HG02678 (cell line): ENCODE measurements around the gene NMNAT2.
"Not testable (repeated sequence)": the region's sequence is repeated elsewhere in the genome, so short reads cannot be mapped to it uniquely, and the experiment has no call there.

Experiments used
- ATAC-seq: cut with Tn5 transposase; IDR thresholded peaks from one replicate; pipeline ENCODE4 v1.9.1; 2021; ENCODE audit warnings: mild to moderate bottlenecking, moderate library complexity; ENCODE audit not compliant: unreplicated experiment

The NMNAT2 gene

DNA sequence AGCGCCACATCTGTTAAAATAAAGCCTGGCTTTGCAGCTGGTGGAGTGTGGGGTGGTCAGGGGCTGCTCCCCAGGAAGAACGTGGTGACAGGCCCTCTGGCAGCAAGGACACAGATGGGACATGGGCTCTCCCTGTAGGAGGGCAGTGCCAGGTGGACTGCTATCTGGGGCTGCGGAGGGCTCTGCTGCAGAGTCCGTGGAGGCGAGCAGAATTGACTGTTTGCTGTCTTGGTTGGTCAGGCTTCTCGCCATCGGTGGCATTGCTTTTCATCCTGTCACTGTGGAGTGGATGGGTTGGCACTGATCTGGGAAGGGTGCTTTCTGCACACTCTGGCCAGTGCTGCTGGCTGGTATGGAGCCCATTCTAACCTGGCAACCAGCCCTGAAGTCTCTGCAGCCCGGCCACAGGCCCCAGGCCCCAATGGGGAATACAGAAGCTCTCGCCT is 129.1 kb downstream of the NMNAT2 start:
- ATAC-seq: no peak

DNA sequence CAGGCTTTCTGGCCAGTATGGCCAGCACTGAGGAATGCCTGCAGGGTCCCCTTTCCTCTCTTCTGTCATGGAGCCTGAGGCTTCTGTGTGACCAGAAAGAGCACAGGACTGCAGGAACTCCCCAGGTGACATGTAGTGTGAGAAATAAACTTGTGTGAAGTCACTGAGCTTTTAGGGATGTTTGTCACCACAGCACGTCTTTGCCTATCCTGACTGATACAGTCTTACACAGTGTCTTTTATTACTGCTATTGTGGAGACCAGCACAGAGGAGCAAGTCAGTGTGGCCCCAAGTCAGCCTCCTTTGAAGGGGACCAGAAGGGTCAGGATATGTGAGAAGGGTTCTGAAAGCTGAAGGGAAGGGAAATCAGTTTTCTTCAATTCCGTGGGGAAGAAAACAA is 129.6 kb downstream of the NMNAT2 start:
- no peak for ATAC-seq

DNA sequence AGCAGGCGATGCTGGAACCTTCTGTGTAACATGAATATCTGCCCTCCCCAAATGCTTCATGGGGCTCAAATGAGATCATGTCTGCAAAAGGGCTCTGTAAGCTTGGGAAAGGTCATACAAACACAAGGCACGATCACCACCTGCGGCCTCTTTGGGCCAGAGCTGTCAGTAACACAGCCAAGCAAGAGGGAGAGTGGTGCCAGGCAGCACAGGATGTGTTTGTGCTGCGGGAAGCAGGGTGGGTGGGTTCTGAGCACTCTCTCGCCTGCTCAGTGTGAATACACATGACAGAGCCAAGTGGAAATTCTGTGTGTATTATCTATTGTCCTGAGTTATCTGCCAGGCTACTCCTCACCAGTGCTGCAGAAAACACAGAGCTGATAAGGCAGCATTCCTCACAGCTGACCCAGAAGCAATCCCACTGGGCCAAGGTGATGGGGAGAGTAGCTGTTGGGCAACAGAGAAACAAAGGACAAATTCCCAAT is 130.9 kb downstream of the NMNAT2 start:
- ATAC-seq: no peak

DNA sequence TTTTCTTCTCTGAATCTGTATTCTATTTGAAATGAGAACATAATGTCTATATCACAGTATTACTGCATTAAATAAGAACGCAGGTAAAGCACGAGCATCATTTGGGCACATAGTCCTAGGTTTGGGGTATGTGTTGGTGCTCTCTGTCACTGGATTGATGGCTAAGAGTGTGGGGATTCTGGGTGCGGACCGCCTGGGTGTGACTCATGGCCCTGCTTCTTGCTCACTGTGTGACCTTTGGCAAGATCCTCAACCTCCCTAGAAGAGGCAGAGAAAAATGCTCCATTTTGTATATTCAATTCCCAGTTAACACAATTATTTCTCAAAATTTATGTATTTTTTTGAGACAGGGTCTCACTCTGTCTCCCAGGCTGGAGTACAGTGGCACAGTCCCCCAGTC is 132.4 kb downstream of the NMNAT2 start:
- no peak for ATAC-seq

DNA sequence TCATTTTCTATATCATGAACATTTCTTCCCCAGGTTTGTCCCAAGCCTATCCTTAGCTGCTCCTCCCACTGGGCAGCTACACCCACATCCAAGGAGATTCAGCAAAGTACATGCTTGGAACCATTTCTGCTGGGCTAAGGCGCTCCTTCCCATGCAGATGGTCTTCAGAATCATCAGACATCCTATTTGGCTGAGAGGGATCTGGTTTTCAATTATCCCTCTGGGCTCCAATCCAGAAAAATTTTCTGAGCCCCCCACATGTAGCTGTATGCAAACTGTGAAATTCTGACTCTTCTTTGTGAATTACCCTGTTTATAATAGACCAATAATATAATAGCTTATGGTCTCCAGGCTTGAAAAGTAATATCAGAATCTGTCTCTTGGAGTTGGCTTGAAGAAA is 132.9 kb downstream of the NMNAT2 start:
- no peak for ATAC-seq

DNA sequence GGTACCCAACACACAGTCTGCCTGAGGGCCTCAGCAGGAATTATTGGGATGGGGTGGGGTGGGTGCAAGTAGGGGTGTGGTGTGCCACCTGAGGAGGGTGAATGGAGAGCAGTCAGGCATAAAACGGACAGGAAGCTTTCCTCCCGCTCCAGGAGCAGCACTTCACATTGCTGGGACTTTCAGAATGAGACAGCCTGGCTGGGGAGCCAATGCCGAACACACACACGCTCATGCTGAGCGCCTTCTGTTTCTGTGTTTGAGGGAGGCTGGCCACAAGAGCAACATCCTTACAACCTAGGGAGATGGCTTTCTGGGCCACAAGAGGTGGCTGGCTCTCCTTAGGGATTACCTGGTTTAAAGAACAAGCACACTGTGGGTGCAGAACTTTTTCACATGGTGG is 134.1 kb downstream of the NMNAT2 start:
- ATAC-seq: no peak

DNA sequence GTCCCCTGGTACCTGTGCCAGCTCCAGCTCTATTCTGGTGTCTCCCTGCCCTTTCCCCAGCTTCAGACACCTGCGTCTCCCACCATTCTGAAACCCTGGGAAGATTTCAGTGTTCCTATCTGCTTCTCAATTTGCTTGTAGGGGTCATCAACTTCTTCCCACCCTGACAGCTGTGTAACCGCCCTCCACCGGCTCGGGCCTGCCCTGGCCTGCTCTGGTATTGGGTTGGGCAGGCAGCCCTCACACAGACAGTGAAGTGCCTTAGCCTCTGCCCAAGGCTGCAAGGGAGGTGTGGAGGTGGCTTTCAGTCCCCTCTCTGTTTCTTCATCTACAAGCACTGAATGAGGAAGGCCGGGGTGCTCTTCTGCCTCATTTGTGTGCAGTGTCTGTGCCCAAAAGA is 134.9 kb downstream of the NMNAT2 start:
- no peak for ATAC-seq

DNA sequence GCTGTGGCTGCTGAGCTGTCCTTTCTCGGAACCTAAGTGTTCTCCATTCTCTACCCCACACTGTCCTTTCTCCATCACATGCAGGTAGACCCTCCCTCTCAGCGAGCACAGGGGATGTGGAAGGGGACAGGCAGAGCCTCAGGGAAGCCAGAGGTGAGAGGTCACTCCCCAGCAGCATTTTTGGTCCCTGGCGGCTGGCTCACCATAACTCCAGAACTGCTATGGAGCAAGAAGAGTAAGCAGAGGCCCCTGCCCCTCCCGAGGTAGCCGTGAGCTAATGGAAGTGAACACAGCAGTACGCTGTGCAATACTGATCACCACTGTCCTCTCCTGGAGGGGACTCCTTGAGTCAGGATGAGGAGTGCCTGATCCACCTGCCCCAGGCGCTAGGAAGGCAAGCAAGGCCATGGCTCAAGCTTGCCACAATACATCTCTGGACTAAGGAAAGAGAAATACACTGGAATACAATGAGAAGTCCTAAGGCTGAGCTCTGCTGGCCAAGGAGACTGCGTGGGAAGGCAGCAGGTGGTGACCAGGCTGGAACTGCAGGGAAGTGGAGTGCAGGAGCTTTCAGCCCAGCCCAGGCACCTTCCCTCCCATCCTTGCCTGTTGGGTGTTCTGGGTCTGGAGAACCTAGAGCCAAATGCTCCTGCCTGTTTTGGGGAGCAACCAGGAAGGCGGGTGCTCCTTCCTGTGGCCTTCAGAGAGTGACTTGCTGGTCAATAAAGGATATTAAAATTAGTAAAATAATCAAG is 135.9 kb downstream of the NMNAT2 start:
- ATAC-seq: no peak

DNA sequence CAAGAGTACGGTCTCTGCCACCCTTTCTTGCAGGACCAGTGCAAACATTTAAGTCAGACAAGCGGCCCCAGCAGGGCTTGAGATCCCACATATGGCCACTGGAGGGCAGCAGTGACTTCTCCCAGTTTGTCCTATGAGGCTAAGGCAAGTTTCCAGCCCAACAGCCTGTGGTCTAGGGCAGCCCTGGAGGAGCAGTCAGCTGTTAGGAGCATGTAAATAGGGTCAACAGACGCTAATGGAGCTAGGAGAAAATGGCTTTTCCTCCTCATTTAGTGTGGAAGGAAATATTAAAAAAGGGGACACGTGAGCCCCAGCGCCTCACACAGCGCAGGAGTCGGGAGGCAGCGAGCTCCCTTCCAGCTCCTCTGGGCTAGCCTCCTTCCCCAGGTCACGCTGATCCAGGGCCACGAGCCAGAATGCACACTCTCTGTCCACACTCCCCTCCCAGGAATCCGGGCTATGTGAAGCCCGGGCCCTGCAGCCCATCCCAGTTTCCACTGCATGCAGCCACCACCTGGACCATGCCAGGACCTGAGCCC is 136.6 kb downstream of the NMNAT2 start:
- ATAC-seq: peak; percentile 63

DNA sequence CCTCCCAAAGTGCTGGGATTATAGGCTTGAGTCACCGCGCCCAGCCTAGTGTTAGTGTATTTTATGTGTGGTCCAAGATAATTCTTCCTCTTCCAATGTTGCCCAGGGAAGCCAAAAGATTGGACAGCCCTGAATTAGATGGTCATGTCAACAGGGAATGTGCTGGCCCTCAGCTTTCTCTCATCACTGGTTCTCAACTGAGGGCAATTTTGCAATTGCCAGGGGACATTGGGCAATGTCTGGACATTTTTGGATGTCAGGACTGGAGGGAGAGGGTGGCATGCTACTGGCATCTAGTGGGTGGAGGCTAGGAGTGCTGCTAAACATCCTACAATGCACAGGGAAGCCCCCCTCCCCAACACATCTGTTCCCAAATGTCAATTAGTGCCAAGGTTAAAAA is 137.1 kb downstream of the NMNAT2 start:
- no peak for ATAC-seq

DNA sequence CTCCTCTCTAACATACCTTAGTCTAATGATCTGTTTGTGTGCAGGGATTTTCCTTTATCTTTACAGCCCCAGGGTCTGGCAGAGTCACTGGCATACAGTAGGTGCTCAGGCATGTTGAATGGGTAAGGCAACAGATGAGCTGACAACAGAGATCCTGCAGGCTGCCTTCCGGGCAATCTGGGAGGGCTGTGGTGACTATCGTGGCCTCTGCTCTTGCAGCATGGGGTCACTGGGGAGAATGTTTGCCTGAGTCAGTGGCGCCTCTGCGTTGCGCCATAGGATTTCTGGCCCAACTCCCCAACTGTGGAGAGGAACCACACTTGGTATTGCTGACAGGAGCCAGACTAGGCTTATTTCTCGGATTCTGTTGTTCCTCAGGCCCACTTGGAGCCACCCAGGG is 138.3 kb downstream of the NMNAT2 start:
- ATAC-seq: no peak

DNA sequence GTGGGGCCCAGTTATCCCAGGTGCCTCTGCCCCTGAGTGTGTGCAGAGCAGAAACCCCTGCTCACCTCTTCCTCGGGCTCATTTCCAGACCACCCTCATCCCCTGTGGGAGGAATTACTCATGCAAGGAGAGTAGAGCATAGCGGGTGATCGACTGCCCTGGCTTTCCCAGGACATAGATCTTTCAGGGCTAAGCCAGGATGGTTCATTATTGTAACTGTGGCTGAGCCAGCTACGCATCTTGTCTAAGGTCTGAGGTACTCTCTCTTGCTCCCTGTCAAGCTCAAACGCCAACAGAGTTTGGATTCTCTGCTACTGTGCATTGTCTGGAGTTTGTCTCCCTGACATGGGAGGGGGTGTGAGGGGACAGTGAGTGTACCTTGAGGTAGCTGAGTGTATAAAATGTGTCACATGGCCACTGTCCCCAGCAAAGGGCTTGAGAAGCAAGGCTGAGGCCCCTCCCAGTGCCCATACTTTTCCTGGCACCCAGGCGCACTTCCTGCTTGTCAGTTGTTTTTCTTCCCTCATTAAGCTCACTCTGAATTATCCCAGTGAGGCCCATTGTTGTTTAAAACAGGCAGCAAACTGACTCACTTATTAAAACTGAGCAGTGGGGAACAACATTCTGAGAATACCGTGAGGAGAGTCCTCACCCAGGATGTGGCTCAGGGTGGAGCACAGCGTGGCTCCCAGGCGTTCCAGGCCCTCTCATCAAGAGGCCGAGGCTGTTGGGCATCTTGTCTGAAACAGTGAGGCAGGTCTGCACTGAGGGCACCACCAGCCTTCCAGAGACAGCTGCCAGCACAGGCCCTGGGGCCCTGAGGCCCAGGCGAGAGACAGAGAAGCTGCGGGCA is 139.2 kb downstream of the NMNAT2 start:
- ATAC-seq: no peak

DNA sequence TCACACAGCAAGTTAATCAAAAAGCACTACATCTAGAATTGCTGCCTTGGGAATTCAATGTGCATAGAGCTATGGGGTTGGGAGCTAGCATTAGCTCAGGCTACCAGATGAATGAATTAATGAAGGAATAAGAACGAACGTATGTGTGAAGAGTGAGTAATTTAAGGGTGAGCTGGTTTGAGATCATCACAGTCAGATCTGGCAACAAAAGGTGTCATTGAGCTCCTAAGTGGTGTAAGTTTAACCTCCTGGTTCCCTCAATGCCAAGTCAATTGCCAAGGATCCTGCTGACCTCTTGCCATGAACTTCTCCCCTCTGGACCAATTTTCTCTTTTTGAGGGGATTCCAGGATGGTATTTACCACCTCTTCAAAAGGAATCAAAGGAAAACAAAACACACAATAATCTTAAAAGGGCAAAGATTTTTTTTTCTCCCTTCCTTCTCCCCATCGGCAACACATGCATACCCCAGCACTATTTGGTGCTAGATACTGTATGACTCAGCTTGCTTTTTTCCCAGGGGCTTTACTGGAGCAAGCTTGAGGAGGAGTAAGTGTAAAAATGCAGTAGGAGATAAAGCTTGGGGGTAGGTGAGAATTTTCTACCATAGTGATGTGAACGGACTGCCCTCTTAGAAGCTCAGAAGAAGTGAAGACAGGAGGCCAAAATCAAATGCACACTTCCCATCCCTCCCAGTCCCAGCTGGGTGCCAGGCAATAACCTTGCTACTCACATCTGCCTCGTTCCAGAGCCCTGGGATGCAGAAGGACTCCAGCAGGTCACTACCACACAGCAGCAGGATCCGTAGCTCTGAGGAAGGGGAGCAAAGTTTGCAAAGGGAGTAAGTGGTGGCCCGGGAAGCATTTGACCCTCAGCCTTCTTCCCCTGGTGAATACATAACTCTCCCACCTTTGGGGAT is 140.1 kb downstream of the NMNAT2 start:
- no peak for ATAC-seq

DNA sequence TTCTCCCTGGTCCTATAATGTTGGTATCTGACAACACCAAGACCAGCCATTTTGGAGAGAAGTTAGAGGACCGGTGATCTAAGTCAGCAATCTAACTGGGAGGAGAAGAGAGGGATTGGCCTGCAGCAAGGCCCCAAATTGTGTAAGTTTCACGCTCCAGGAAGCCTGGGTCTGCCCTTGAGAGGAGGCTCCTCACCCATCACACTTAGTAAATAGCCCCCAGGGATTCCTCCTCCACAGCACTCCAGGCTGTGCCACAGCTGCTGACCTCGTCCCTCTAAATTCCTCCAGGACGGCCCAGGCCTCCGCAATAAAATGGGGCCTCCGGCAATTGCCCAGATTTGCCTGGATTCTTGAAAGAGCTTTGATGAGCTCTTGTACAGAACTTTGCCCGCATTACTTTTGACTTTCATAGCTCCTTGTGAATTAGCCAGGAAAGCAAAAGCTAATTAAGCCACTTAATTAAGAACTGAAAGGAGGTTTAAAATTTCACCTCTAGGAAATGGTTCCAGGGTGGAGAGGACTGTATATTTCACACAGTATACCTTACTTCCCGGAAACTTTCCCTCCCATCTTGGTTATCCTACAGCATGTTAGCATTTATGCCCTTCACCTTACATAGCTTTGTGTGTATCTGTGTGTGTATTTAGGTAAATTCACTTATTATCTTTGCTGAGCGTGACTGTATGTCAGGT is 141.6 kb downstream of the NMNAT2 start:
- ATAC-seq: no peak

DNA sequence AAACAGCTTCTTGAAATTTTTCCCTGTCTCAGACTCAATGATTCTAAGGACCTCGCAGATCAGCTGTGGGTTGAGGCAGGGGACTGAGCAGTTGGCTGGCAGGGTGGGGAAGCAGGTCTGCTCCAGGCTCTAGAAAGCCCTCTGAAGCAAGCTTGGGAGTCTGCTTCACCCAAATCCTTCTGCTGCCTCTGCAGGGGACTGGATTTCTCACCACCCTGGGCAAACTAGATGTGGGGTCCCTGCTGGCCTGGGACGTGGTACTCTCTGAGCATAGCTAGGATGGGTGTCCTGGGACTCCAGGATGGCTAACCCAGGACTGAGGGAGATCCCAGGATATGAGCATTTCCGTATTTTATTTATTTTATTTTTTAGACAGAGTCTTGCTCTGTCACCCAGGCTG is 142.9 kb downstream of the NMNAT2 start:
- ATAC-seq: no peak

DNA sequence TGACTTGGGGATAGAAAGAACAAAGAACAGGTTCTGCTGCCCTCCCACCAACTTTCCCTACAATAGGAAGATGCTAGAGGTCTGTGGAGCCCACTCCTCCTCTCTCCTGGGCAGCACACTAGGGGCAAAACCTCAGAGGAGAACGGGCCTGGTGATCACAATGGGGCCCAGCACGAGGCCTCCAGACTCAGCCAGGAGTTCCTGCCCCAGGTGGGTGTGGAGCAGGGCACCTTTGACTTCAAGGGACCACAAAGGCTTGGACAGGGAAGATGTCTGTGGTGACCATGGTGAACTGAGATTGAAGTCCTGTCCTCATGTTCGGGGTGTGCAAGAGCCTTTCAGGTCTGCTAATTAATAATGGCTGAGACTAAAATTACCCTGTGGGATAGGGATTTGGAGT is 143.3 kb downstream of the NMNAT2 start:
- ATAC-seq: no peak

DNA sequence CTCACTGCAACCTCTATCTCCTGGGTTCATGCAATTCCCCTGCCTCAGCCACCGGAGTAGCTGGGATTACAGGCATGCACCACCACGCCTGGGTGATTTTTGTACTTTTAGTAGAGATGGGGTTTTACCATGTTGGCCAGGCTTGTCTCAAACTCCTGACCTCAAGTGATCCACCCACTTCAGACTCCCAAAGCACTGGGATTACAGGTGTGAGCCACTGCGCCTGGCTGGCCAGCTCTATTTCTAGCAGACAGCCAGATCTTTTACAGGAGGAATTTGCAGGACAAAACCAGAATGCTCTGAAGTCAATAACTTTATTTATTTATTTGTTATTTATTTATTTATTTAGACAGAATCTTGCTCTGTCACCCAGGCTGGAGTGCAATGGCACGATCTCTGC is 144.2 kb downstream of the NMNAT2 start:
- ATAC-seq: not testable (repeated sequence)

DNA sequence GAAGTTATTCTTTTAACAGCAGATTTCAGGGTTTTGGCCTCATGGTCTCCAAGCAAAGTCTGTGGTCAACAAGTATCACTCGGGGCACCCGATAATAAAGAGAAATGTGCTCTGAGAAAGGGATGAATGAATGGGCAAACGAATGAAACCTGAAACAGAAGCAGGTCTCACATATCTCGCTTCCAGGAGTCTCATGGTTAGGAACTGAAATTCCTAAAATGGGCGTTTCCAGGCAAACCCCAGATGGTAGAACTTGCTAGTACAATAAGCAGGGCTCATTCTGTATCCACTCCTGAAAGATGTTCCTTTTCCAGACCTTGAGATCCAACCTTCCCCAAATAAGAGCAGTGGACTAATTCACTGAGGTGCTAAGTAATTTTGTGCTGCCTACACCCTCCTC is 144.9 kb downstream of the NMNAT2 start:
- ATAC-seq: no peak

DNA sequence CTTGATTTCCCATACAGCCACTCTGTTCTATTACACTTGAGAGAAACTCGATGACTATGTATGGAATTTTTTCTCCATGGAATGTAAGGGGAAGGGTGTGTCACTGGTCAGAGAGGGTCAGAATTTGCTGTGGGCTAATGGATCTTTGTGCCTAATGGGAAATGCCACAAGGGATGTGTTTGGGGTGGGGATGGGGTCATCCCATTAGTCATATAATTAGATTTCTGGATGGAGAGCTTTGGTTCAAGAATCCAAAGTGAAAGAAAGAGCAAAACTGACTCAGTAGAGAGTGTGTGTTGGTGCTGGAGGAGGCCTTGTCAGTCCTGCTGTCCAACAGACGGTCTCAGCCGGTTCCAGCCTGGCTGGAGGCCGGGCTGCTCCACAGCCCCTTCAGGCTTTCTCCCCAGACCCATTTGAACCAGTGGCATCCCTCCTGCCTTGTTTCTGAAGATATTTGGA is 145.8 kb downstream of the NMNAT2 start:
- no peak for ATAC-seq

DNA sequence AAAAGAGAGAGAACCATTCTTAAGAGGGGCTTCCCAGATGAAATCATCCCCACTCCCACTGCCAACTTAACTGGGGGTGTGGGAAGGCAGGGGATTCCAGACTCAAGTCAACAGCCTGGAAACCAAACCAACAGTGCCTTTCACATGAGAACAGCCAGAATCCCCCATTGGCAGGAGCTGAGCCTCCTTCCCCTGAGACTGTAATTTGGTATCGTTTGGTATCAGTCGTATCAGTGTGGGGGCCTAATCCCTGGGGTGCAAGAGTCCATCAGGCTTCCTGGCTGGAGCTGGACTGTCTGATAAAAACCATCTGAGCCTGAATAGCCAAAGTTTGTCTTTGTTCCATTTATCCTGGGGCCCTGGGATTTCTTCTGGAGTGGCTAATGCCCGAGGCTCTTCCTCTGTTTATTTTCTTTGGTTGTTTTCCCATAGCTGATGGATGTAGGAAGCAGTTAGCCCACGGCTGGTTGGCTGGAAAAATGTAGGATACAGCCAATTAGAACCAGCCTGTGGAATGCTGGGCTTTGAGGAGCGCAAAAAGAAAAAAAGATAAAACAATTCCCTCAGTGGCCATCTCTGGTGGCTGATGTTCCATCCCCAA is 147.5 kb downstream of the NMNAT2 start:
- ATAC-seq: no peak
